Lower leg skin (tissue), 4 donors: ENCODE measurements around the gene KCNA5. TPM values are rescaled to one million over a fixed set of nuclear protein-coding genes. Genes with fewer than 3 reads are reported as not detected.

ENCODE experiments used
- DNase-seq, 2 donors: peaks; one replicate each; pipeline ENCODE4 v3.0.0-alpha.2; 2019; ENCODE audit warnings: low spot score in 2 of 2
- H3K4me3 ChIP-seq: fragments of 200-600 bp; sonication (generic); 2 replicates; pipeline ENCODE4 v1.5.1; 2017; ENCODE audit warnings: mild to moderate bottlenecking, low read depth; ENCODE audit not compliant: poor library complexity, severe bottlenecking
- POLR2A ChIP-seq, 2 donors: fragments of 450-650 bp; IDR thresholded peaks; one replicate each; pipeline ENCODE4 v1.6.1; 2016 to 2017; ENCODE audit warnings: antibody characterized with exemption in 2 of 2, mild to moderate bottlenecking in 1 of 2, moderate library complexity in 1 of 2
- WGBS, 2 donors: methylation state at CpG; one replicate each; pipeline ENCODE4 v1.1.5; 2018; 5-methylcytosine and 5-hydroxymethylcytosine counted together
- intact Hi-C: fragments of 100-400 bp; cut with DNase I; formaldehyde crosslinking; loops from one replicate; pipeline ENCODE4 v1.15.0; 2023; ENCODE audit warnings: low total_unique reads
- total RNA-seq, 4 donors: library from RNA; depleted of rRNA; stranded (reverse); fragments of >200 nt; gene quantifications; one replicate each; pipeline ENCODE4 v1.1.0, GENCODE V29; 2016
- TF ChIP-seq, protein P1 (sequence below), 3 donors: fragments of 450-650 bp; IDR thresholded peaks; one replicate each; pipeline ENCODE4 v1.5.1; 2016; ENCODE audit warnings: antibody characterized with exemption in 3 of 3, mild to moderate bottlenecking in 3 of 3, moderate library complexity in 2 of 3

Gene KCNA5
- total RNA-seq, 4 donors from 2014 or later, result 0.11 to 0.62 (median 0.33) TPM

DNA sequence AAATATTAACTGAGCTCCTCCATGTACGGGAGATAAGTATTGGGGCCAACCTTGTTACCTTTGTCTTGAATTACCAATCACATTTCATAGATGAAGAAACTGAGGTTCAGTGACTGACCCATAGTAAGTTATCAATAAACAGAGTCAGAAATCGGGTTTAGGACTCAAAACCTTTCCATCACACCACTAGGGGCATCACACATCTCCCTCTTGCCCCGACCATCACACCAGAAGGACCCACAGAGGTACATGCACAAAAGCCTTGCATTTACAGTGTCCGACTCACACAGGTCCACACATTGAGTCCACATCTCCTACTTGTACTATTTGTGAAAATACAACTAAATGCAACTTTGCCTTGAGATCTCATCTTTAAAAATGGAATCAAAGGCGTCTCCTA lies 29.4 kb downstream of the KCNA5 start:
- H3K4me3 ChIP-seq, result no peak overlapping the region
- intact Hi-C loops, result no loop called here
- WGBS, 2 donors, result 85 to 86% methylated on average over 5 of the region's 5 CpGs
- no peak for TF ChIP-seq POLR2A (IDR thresholded peaks at IDR 0.05)
- no peak for DNase-seq

DNA sequence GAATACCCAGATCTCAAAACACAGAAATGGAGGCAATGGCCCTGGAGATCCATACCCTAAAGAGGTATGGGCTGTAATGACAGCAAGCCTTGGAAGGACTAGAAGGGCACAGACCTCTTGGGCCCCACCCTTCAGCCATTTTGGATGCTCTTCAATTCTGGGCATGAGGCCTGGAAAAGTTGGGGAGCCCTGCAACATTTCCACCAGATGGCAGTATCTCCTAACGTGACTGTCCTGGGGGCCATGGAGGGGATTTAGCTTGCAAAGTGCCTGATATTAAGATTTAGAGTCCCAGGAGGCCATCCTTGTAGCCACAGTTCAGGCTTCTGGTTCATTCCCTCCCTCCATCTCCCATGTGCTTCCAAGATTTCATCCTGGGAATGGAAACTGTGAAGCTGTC lies 30.2 kb downstream of the KCNA5 start:
- intact Hi-C loops, result no loop called here
- no peak overlapping the region for H3K4me3 ChIP-seq
- no peak for DNase-seq
- TF ChIP-seq, protein P1, sequence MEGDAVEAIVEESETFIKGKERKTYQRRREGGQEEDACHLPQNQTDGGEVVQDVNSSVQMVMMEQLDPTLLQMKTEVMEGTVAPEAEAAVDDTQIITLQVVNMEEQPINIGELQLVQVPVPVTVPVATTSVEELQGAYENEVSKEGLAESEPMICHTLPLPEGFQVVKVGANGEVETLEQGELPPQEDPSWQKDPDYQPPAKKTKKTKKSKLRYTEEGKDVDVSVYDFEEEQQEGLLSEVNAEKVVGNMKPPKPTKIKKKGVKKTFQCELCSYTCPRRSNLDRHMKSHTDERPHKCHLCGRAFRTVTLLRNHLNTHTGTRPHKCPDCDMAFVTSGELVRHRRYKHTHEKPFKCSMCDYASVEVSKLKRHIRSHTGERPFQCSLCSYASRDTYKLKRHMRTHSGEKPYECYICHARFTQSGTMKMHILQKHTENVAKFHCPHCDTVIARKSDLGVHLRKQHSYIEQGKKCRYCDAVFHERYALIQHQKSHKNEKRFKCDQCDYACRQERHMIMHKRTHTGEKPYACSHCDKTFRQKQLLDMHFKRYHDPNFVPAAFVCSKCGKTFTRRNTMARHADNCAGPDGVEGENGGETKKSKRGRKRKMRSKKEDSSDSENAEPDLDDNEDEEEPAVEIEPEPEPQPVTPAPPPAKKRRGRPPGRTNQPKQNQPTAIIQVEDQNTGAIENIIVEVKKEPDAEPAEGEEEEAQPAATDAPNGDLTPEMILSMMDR (IDR thresholded peaks at IDR 0.05), result no peak
- no peak for TF ChIP-seq POLR2A (IDR thresholded peaks at IDR 0.05)
- WGBS, 2 donors, result 44 to 64% methylated on average over 1 of the region's 1 CpG

- intact Hi-C loops, result no loop called here
- WGBS, 2 donors, result 55 to 59% methylated on average over 4 of the region's 4 CpGs
- no peak overlapping the region for H3K4me3 ChIP-seq
- TF ChIP-seq POLR2A (IDR thresholded peaks at IDR 0.05), result no peak
- TF ChIP-seq, protein P1 (IDR thresholded peaks at IDR 0.05), result no peak
- no peak for DNase-seq
Measured at GRCh38 chr12:5076761-5077160, 33.1 kb downstream of the KCNA5 start.

GRCh38 chr12:5078423-5078822 lies 34.7 kb downstream of the KCNA5 start:
- 34 to 53% methylated on average over 4 of the region's 4 CpGs for WGBS, 2 donors
- intact Hi-C loops, result no loop called here
- TF ChIP-seq POLR2A (IDR thresholded peaks at IDR 0.05), result no peak
- TF ChIP-seq, protein P1 (IDR thresholded peaks at IDR 0.05), result no peak
- H3K4me3 ChIP-seq, result no peak overlapping the region
- no peak for DNase-seq

- intact Hi-C loops, result loop anchor here (10.0 kb wide), 1 partner anchor 226 kb away; no protein-coding TSS in a partner anchor
- WGBS, 2 donors, result 71 to 77% methylated on average over 12 of the region's 12 CpGs
- peak in 1 of 2 donors; percentile 72 for DNase-seq
Measured at GRCh38 chr12:5081016-5081415, 37.3 kb downstream of the KCNA5 start.

GRCh38 chr12:5083955-5084849 lies 40.5 kb downstream of the KCNA5 start:
- peak; percentile 37 to 38 for DNase-seq
- H3K4me3 ChIP-seq, result no peak overlapping the region
- TF ChIP-seq, protein P1 (IDR thresholded peaks at IDR 0.05), result no peak
- TF ChIP-seq POLR2A (IDR thresholded peaks at IDR 0.05), result no peak
- intact Hi-C loops, result loop anchor here (2.0 to 10.0 kb wide), 2 partner anchors 63 to 229 kb away; no protein-coding TSS in a partner anchor
- WGBS, 2 donors, result 58 to 63% methylated on average over 11 of the region's 11 CpGs

More at GRCh38 chr12:5081016-5081415, 37.3 kb downstream of the KCNA5 start:
- no peak overlapping the region for H3K4me3 ChIP-seq
- TF ChIP-seq POLR2A (IDR thresholded peaks at IDR 0.05), result no peak
- TF ChIP-seq, protein P1 (IDR thresholded peaks at IDR 0.05), result no peak
